Embryonic facial prominence (tissue), 1 donor: ENCODE data around the gene FRMD5.
"Not testable (repeated sequence)": the region's sequence is repeated elsewhere in the genome, so short reads cannot be mapped to it uniquely, and the experiment has no call there.

Experiments
- DNase-seq: peaks from one replicate; pipeline ENCODE4 v3.0.0-alpha.2; 2016; ENCODE audit errors: extremely low spot score

FRMD5 gene

GRCh38 chr15:43893956-43894355 is 301.1 kb downstream of the FRMD5 start:
- DNase-seq, result no peak

GRCh38 chr15:43889042-43889441 is 306.0 kb downstream of the FRMD5 start:
- no peak for DNase-seq

GRCh38 chr15:43887901-43888300 is 307.2 kb downstream of the FRMD5 start:
- no peak for DNase-seq

GRCh38 chr15:43886558-43886957 is 308.5 kb downstream of the FRMD5 start:
- DNase-seq, result no peak

- no peak for DNase-seq
These were observed 311.5 kb downstream of the FRMD5 start for GRCh38 chr15:43883571-43883970.

GRCh38 chr15:43881944-43882343 is 313.1 kb downstream of the FRMD5 start:
- no peak for DNase-seq

- no peak for DNase-seq
These were observed 313.8 kb downstream of the FRMD5 start for GRCh38 chr15:43881245-43881644.

GRCh38 chr15:43880406-43881194 is 314.5 kb downstream of the FRMD5 start:
- no peak for DNase-seq

GRCh38 chr15:43879386-43880355 is 315.4 kb downstream of the FRMD5 start:
- no peak for DNase-seq

- no peak for DNase-seq
These were observed 316.6 kb downstream of the FRMD5 start for GRCh38 chr15:43878446-43878845.

GRCh38 chr15:43877371-43877770 is 317.7 kb downstream of the FRMD5 start:
- DNase-seq, result no peak

- no peak for DNase-seq
These were observed 318.2 kb downstream of the FRMD5 start for GRCh38 chr15:43876872-43877271.

- DNase-seq, result no peak
These were observed 321.4 kb downstream of the FRMD5 start for GRCh38 chr15:43873651-43874050.

GRCh38 chr15:43872416-43873020 is 322.6 kb downstream of the FRMD5 start:
- peak; percentile 45 for DNase-seq

GRCh38 chr15:43871835-43872234 is 323.2 kb downstream of the FRMD5 start:
- no peak for DNase-seq

- no peak for DNase-seq
These were observed 326.7 kb downstream of the FRMD5 start for GRCh38 chr15:43868406-43868805.

- DNase-seq, result no peak
These were observed 328.0 kb downstream of the FRMD5 start for GRCh38 chr15:43867096-43867495.

GRCh38 chr15:43866636-43867035 is 328.4 kb downstream of the FRMD5 start:
- DNase-seq, result not testable (repeated sequence)

- DNase-seq, result no peak
These were observed 335.5 kb downstream of the FRMD5 start for GRCh38 chr15:43859546-43859945.

GRCh38 chr15:43854801-43855200 is 340.3 kb downstream of the FRMD5 start:
- DNase-seq, result no peak

GRCh38 chr15:43852607-43853006 is 342.5 kb downstream of the FRMD5 start:
- DNase-seq, result no peak

GRCh38 chr15:43851251-43851650 is 343.8 kb downstream of the FRMD5 start:
- DNase-seq, result no peak
